ENCODE data around the gene STK24.

- no peak for TF ChIP-seq CTCF (IDR thresholded peaks at IDR 0.05)
- no peak for TF ChIP-seq JUNB (IDR thresholded peaks at IDR 0.05)
- TF ChIP-seq ZFP36 (IDR thresholded peaks at IDR 0.05; ENCODE audit: borderline replicate concordance, partially characterized antibody), result no peak
- no peak for TF ChIP-seq EP300 (IDR thresholded peaks at IDR 0.05)
- TF ChIP-seq CHD4 (IDR thresholded peaks at IDR 0.05; ENCODE audit: borderline replicate concordance), result no peak
- no peak for TF ChIP-seq MAFK (IDR thresholded peaks at IDR 0.05; ENCODE audit: partially characterized antibody)
- TF ChIP-seq NPAS2 (CRISPR knock-in tag; IDR thresholded peaks at IDR 0.05; ENCODE audit: borderline replicate concordance), result no peak
- no peak for TF ChIP-seq POLR2A (IDR thresholded peaks at IDR 0.05; ENCODE audit: low read length)
- no peak for TF ChIP-seq POLR2AphosphoS2 (conservative IDR thresholded peaks at IDR 0.05; ENCODE audit: low read length)
- TF ChIP-seq MAZ (IDR thresholded peaks at IDR 0.05; ENCODE audit: borderline replicate concordance, low read depth, low read length), result no peak
- no peak for TF ChIP-seq ESRRA (IDR thresholded peaks at IDR 0.05; ENCODE audit: borderline replicate concordance, low read length)
- TF ChIP-seq NR3C1 (IDR thresholded peaks at IDR 0.05), result no peak
These were observed 41.2 kb downstream of the STK24 start for GRCh38 chr13:98535501-98536354.

All from A549 (cell line).